HCT116 (cell line): ENCODE results near the gene AP1S1.

Source experiments
- CTCF ChIP-seq, 3 experiments: fragments of 200-600 bp in 1 of 3; sonication (generic) in 1 of 3; IDR thresholded peaks in 2 of 3; conservative IDR thresholded peaks in 1 of 3; 2 replicates each; pipeline ENCODE4 v1.5.1; 2012 to 2017; ENCODE audit warnings: low read depth in 2 of 3, low read length in 2 of 3, antibody characterized with exemption in 1 of 3, borderline replicate concordance in 1 of 3, control low read depth in 1 of 3, mild to moderate bottlenecking in 1 of 3, mixed read lengths in 1 of 3, mixed run types in 1 of 3, moderate library complexity in 1 of 3; ENCODE audit not compliant: insufficient read depth in 1 of 3
- EZH2phosphoT487 ChIP-seq: fragments of 200-600 bp; IDR thresholded peaks from 2 replicates; pipeline ENCODE4 v1.6.1; 2018; ENCODE audit warnings: antibody characterized with exemption, borderline replicate concordance
- TF ChIP-seq, protein P1 (sequence below): IDR thresholded peaks from 2 replicates; pipeline ENCODE4 v1.6.1; 2011; ENCODE audit warnings: mild to moderate bottlenecking, low read length, moderate library complexity; ENCODE audit not compliant: insufficient replicate concordance; ENCODE audit errors: extremely low read depth

- TF ChIP-seq EZH2phosphoT487 = no peak
- no peak for TF ChIP-seq CTCF (IDR thresholded peaks at IDR 0.05 in 2 of 3, conservative IDR thresholded peaks at IDR 0.05 in 1 of 3; ENCODE audit: borderline replicate concordance in 1 of 3, insufficient read depth in 1 of 3, low read depth in 2 of 3, low read length in 2 of 3)
- TF ChIP-seq, protein P1, sequence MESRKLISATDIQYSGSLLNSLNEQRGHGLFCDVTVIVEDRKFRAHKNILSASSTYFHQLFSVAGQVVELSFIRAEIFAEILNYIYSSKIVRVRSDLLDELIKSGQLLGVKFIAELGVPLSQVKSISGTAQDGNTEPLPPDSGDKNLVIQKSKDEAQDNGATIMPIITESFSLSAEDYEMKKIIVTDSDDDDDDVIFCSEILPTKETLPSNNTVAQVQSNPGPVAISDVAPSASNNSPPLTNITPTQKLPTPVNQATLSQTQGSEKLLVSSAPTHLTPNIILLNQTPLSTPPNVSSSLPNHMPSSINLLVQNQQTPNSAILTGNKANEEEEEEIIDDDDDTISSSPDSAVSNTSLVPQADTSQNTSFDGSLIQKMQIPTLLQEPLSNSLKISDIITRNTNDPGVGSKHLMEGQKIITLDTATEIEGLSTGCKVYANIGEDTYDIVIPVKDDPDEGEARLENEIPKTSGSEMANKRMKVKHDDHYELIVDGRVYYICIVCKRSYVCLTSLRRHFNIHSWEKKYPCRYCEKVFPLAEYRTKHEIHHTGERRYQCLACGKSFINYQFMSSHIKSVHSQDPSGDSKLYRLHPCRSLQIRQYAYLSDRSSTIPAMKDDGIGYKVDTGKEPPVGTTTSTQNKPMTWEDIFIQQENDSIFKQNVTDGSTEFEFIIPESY = no peak
Measured at GRCh38 chr7:101120315-101120714, 34.0 kb upstream of the AP1S1 start.
